SK-N-SH (cell line): ENCODE results near the gene PRRC2A.

Experiments
- EP300 ChIP-seq, 2 experiments: IDR thresholded peaks; 2 replicates each; pipeline versions ENCODE4 v1.4.0 to v1.6.1; 2012; ENCODE audit warnings: borderline replicate concordance in 1 of 2, low read depth in 1 of 2, low read length in 1 of 2
- EZH2phosphoT487 ChIP-seq: fragments of 200-600 bp; sonication (generic); IDR thresholded peaks from 2 replicates; pipeline ENCODE4 v1.6.1; 2017; ENCODE audit warnings: low read depth, mixed run types, mild to moderate bottlenecking, antibody characterized with exemption, moderate library complexity, borderline replicate concordance
- FOXM1 ChIP-seq: IDR thresholded peaks from 2 replicates; pipeline ENCODE4 v1.4.0; 2012; ENCODE audit warnings: low read depth, mild to moderate bottlenecking
- GABPA ChIP-seq: IDR thresholded peaks from 2 replicates; pipeline ENCODE4 v1.4.0; 2012; ENCODE audit warnings: low read depth, mild to moderate bottlenecking
- MAX ChIP-seq: IDR thresholded peaks from 2 replicates; pipeline ENCODE4 v1.4.0; 2012; ENCODE audit warnings: low read depth
- MXI1 ChIP-seq: IDR thresholded peaks from 2 replicates; pipeline ENCODE4 v1.6.1; 2012; ENCODE audit warnings: mild to moderate bottlenecking, low read depth, low read length, improper control_type of control experiment
- NRF1 ChIP-seq: IDR thresholded peaks from 2 replicates; pipeline ENCODE4 v1.6.1; 2012; ENCODE audit warnings: low read depth, mild to moderate bottlenecking, low read length
- POLR2AphosphoS5 ChIP-seq: IDR thresholded peaks from 2 replicates; pipeline ENCODE4 v1.6.1; 2012; ENCODE audit warnings: low read depth, low read length
- RCOR1 ChIP-seq: fragments of 150-350 bp; IDR thresholded peaks from 2 replicates; pipeline ENCODE4 v1.6.1; 2017; ENCODE audit warnings: antibody characterized with exemption, low read length
- REST ChIP-seq: IDR thresholded peaks from 2 replicates; pipeline ENCODE4 v1.6.1; 2012; ENCODE audit warnings: mild to moderate bottlenecking, low read depth, low read length, moderate library complexity
- YY1 ChIP-seq: IDR thresholded peaks from 2 replicates; pipeline ENCODE4 v1.4.0; 2012; ENCODE audit warnings: low read depth, mild to moderate bottlenecking
- ZBTB33 ChIP-seq: IDR thresholded peaks from 2 replicates; pipeline ENCODE4 v1.4.0; 2012; ENCODE audit warnings: low read depth, borderline replicate concordance
- TF ChIP-seq, protein P1 (sequence below): fragments of 200-600 bp; sonication (generic); IDR thresholded peaks from 2 replicates; pipeline ENCODE4 v1.6.1; 2017; ENCODE audit warnings: antibody characterized with exemption, mild to moderate bottlenecking, moderate library complexity

GRCh38 chr6:31663126-31663960 lies 42.8 kb downstream of the PRRC2A start:
- TF ChIP-seq, protein P1, sequence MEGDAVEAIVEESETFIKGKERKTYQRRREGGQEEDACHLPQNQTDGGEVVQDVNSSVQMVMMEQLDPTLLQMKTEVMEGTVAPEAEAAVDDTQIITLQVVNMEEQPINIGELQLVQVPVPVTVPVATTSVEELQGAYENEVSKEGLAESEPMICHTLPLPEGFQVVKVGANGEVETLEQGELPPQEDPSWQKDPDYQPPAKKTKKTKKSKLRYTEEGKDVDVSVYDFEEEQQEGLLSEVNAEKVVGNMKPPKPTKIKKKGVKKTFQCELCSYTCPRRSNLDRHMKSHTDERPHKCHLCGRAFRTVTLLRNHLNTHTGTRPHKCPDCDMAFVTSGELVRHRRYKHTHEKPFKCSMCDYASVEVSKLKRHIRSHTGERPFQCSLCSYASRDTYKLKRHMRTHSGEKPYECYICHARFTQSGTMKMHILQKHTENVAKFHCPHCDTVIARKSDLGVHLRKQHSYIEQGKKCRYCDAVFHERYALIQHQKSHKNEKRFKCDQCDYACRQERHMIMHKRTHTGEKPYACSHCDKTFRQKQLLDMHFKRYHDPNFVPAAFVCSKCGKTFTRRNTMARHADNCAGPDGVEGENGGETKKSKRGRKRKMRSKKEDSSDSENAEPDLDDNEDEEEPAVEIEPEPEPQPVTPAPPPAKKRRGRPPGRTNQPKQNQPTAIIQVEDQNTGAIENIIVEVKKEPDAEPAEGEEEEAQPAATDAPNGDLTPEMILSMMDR, result no peak
- TF ChIP-seq RCOR1 (no peak), YY1 (no peak), ZBTB33 (no peak), GABPA (no peak), NRF1 (no peak), POLR2AphosphoS5 (no peak), MAX (no peak; the same call in 1 of the 2 replicates), EP300 (IDR thresholded peaks at IDR 0.05; ENCODE audit: borderline replicate concordance in 1 of 2, low read depth in 1 of 2, low read length in 1 of 2) (no peak), MXI1 (no peak), REST (no peak), FOXM1 (no peak), EZH2phosphoT487 (no peak)
